ENCODE data around the gene SPACA5.
"Not testable (repeated sequence)": the region's sequence is repeated elsewhere in the genome, so short reads cannot be mapped to it uniquely, and the experiment has no call there.

DNA sequence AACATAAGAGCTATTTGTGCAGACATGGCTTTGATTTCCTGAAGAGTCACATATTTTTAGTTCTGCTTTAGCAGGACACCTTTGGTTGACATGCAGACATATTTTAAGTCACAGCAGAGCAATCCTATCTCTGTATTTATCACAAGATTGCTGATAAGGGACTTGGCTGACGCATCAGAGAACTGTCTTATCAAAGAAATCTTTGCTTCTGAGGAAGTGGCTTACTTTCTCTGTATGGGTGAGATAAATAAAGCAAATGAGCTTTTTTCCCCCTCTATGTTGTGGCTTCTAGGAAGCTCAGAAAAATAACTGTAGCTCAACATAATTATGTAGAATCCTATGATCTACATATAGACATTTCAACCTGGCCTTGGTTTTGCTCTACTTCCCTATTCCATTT is 13.1 kb downstream of the SPACA5 start:
- TF ChIP-seq POLR2AphosphoS5, POLR2A, EP300 (IDR thresholded peaks at IDR 0.05): not testable (repeated sequence)
- TF ChIP-seq, protein P1, sequence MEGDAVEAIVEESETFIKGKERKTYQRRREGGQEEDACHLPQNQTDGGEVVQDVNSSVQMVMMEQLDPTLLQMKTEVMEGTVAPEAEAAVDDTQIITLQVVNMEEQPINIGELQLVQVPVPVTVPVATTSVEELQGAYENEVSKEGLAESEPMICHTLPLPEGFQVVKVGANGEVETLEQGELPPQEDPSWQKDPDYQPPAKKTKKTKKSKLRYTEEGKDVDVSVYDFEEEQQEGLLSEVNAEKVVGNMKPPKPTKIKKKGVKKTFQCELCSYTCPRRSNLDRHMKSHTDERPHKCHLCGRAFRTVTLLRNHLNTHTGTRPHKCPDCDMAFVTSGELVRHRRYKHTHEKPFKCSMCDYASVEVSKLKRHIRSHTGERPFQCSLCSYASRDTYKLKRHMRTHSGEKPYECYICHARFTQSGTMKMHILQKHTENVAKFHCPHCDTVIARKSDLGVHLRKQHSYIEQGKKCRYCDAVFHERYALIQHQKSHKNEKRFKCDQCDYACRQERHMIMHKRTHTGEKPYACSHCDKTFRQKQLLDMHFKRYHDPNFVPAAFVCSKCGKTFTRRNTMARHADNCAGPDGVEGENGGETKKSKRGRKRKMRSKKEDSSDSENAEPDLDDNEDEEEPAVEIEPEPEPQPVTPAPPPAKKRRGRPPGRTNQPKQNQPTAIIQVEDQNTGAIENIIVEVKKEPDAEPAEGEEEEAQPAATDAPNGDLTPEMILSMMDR (IDR thresholded peaks at IDR 0.05) = not testable (repeated sequence)
